ENCODE measurements around the gene UTP3.

- no peak for TF ChIP-seq CTCF (conservative IDR thresholded peaks at IDR 0.05 in 1 of 2, IDR thresholded peaks at IDR 0.05 in 1 of 2; ENCODE audit: low read depth in 1 of 2, low read length in 2 of 2)
- no peak for TF ChIP-seq EZH2 (IDR thresholded peaks at IDR 0.05; ENCODE audit: low read length, missing control alignments)
Observed at GRCh38 chr4:70706516-70706915, 18.2 kb downstream of the UTP3 start.
